ENCODE results near the gene ABHD17A.

Gene ABHD17A

GRCh38 chr19:1845125-1845515 is 40.2 kb downstream of the ABHD17A start:
- no peaks in the 10 kb centered on the region for H3K9me3 ChIP-seq (ENCODE audit: control insufficient read depth, insufficient read depth, low read length)
- H3F3A ChIP-seq (ENCODE audit: control insufficient read depth, insufficient read depth), result peaks cover 3% of the 10 kb centered on the region; the same call in 1 of the 2 replicates
- H3K27ac ChIP-seq (ENCODE audit: low read depth, low read length), result no peak overlapping the region
- H3K27me3 ChIP-seq (ENCODE audit: control insufficient read depth, low read length), result no peaks in the 10 kb centered on the region
- no peaks in the 10 kb centered on the region for H3K9me2 ChIP-seq (replicated peaks; ENCODE audit: control insufficient read depth, low read length)
- peaks cover 42% of the 10 kb centered on the region for H3K4me1 ChIP-seq (ENCODE audit: control insufficient read depth, low read length)
- no peak for TF ChIP-seq EZH2phosphoT487 (IDR thresholded peaks at IDR 0.05; ENCODE audit: borderline replicate concordance, low read length)
- TF ChIP-seq CTCF (IDR thresholded peaks at IDR 0.05; ENCODE audit: low read depth, low read length, poor library complexity, severe bottlenecking), result no peak
- H4K20me1 ChIP-seq (ENCODE audit: control insufficient read depth, insufficient read depth, low read depth, low read length), result peaks cover 28% of the 10 kb centered on the region
- no peak overlapping the region for H3K4me3 ChIP-seq (ENCODE audit: low read length)
- H3K79me2 ChIP-seq (ENCODE audit: control insufficient read depth, low read length), result peaks cover 86% of the 10 kb centered on the region
- peaks cover 44% of the 10 kb centered on the region for H3K36me3 ChIP-seq (ENCODE audit: control insufficient read depth, low read length)
- no peak overlapping the region for H3K4me2 ChIP-seq (ENCODE audit: low read length)

GRCh38 chr19:1844513-1845124 is 40.7 kb downstream of the ABHD17A start:
- Histone ChIP-seq H3K27ac (ENCODE audit: low read depth, low read length) (no peak overlapping the region), H3K9me3 (ENCODE audit: control insufficient read depth, insufficient read depth, low read length) (no peaks in the 10 kb centered on the region), H3F3A (ENCODE audit: control insufficient read depth, insufficient read depth) (peaks cover 3% of the 10 kb centered on the region; the same call in 1 of the 2 replicates), H3K4me3 (ENCODE audit: low read length) (no peak overlapping the region), H3K9me2 (replicated peaks; ENCODE audit: control insufficient read depth, low read length) (no peaks in the 10 kb centered on the region), H3K79me2 (ENCODE audit: control insufficient read depth, low read length) (peaks cover 91% of the 10 kb centered on the region), H3K27me3 (ENCODE audit: control insufficient read depth, low read length) (no peaks in the 10 kb centered on the region), H3K4me2 (ENCODE audit: low read length) (no peak overlapping the region), H3K36me3 (ENCODE audit: control insufficient read depth, low read length) (peaks cover 48% of the 10 kb centered on the region), H3K4me1 (ENCODE audit: control insufficient read depth, low read length) (peaks cover 47% of the 10 kb centered on the region), H4K20me1 (ENCODE audit: control insufficient read depth, insufficient read depth, low read depth, low read length) (peaks cover 31% of the 10 kb centered on the region)
- TF ChIP-seq EZH2phosphoT487 (IDR thresholded peaks at IDR 0.05; ENCODE audit: borderline replicate concordance, low read length) (no peak), CTCF (IDR thresholded peaks at IDR 0.05; ENCODE audit: low read depth, low read length, poor library complexity, severe bottlenecking) (no peak)

GRCh38 chr19:1843646-1844394 is 41.5 kb downstream of the ABHD17A start:
- TF ChIP-seq CTCF (IDR thresholded peaks at IDR 0.05; ENCODE audit: low read depth, low read length, poor library complexity, severe bottlenecking) (no peak), EZH2phosphoT487 (IDR thresholded peaks at IDR 0.05; ENCODE audit: borderline replicate concordance, low read length) (no peak)
- no peaks in the 10 kb centered on the region for H3K9me3 ChIP-seq (ENCODE audit: control insufficient read depth, insufficient read depth, low read length)
- peaks cover 34% of the 10 kb centered on the region for H4K20me1 ChIP-seq (ENCODE audit: control insufficient read depth, insufficient read depth, low read depth, low read length)
- no peak overlapping the region for H3K4me3 ChIP-seq (ENCODE audit: low read length)
- peaks cover 94% of the 10 kb centered on the region for H3K79me2 ChIP-seq (ENCODE audit: control insufficient read depth, low read length)
- H3K4me2 ChIP-seq (ENCODE audit: low read length), result no peak overlapping the region
- H3K27ac ChIP-seq (ENCODE audit: low read depth, low read length), result no peak overlapping the region
- H3K27me3 ChIP-seq (ENCODE audit: control insufficient read depth, low read length), result no peaks in the 10 kb centered on the region
- H3K9me2 ChIP-seq (replicated peaks; ENCODE audit: control insufficient read depth, low read length), result no peaks in the 10 kb centered on the region
- peaks cover 53% of the 10 kb centered on the region for H3K36me3 ChIP-seq (ENCODE audit: control insufficient read depth, low read length)
- no peaks in the 10 kb centered on the region for H3F3A ChIP-seq (ENCODE audit: control insufficient read depth, insufficient read depth)
- peaks cover 43% of the 10 kb centered on the region for H3K4me1 ChIP-seq (ENCODE audit: control insufficient read depth, low read length)

Measured in DOHH2 (cell line).